Peyer's patch (tissue), 4 donors: Measurements from ENCODE around the gene DGCR2. TPM values are rescaled to one million over a fixed set of nuclear protein-coding genes. Genes with fewer than 3 reads are reported as not detected.
"Not testable (repeated sequence)": the region's sequence is repeated elsewhere in the genome, so short reads cannot be mapped to it uniquely, and the experiment has no call there.

Experiments
- DNase-seq, 3 donors: peaks; one replicate each; pipeline ENCODE4 v3.0.0-alpha.2; 2017 to 2019
- H3K27ac ChIP-seq, 4 donors: fragments of 200-600 bp; sonication (generic); one replicate each; pipeline ENCODE4 v1.5.1; 2016 to 2019
- H3K27me3 ChIP-seq, 2 donors: fragments of 200-600 bp; sonication (generic); one replicate each; pipeline ENCODE4 v1.5.1; 2019
- H3K36me3 ChIP-seq, 3 donors: fragments of 200-600 bp; sonication (generic); one replicate each; pipeline ENCODE4 v1.5.1; 2016 to 2019
- H3K4me1 ChIP-seq, 4 donors: fragments of 200-600 bp; sonication (generic); one replicate each; pipeline ENCODE4 v1.5.1; 2016 to 2019
- H3K4me3 ChIP-seq, 4 donors: fragments of 200-600 bp; sonication (generic); 1 replicate in 3 of 4; 2 replicates in 1 of 4; pipeline ENCODE4 v1.5.1; 2016 to 2019; ENCODE audit warnings: mild to moderate bottlenecking in 1 of 4
- H3K9me3 ChIP-seq, 4 donors: fragments of 200-600 bp; sonication (generic); one replicate each; pipeline ENCODE4 v1.5.1; 2016 to 2019; ENCODE audit warnings: mild to moderate bottlenecking in 1 of 4
- CTCF ChIP-seq, 6 experiments: fragments of 450-650 bp in 4 of 6; fragments of 200-600 bp in 2 of 6; sonication (generic) in 1 of 6; IDR thresholded peaks; one replicate each; pipeline ENCODE4 v1.5.1; 2017 to 2019; ENCODE audit warnings: antibody characterized with exemption in 6 of 6, mild to moderate bottlenecking in 3 of 6, moderate library complexity in 1 of 6
- POLR2A ChIP-seq, 2 donors: fragments of 450-650 bp; IDR thresholded peaks; one replicate each; pipeline ENCODE4 v1.5.1; 2017; ENCODE audit warnings: antibody characterized with exemption in 2 of 2, mild to moderate bottlenecking in 2 of 2, moderate library complexity in 2 of 2
- total RNA-seq, 4 donors: library from RNA; depleted of rRNA; stranded (reverse); fragments of >200 nt; gene quantifications; one replicate each; pipeline ENCODE4 v1.1.0, GENCODE V29; 2016

The DGCR2 gene
- total RNA-seq, 4 donors from 2014 or later, result 49.5 to 101 (median 92.1) TPM

DNA sequence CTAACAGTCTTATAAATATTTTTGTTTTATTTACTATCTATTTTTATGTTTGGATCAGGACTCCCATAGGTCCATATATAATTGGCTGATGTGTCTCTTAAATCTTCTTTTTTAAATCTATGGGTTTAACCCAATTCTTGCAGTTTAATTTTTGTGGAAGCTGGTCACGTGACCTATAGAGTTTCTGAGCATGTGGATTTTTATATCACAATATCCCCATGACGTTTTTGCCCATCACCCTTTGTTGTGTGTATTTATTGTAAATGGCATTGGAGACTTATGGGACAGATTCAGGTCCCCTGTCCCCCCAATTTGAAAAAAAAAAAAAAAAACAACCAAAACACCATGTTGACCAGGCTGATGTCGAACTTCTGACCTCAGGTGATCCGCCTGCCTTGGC, 107.3 kb downstream of the DGCR2 start:
- no peaks in the 10 kb centered on the region for H3K36me3 ChIP-seq
- H3K4me1 ChIP-seq, result no peaks in the 10 kb centered on the region
- no peak overlapping the region for H3K4me3 ChIP-seq
- no peaks in the 10 kb centered on the region for H3K9me3 ChIP-seq
- no peaks in the 10 kb centered on the region for H3K27me3 ChIP-seq
- no peak for TF ChIP-seq POLR2A (IDR thresholded peaks at IDR 0.05)
- no peak for DNase-seq
- H3K27ac ChIP-seq, result no peak overlapping the region

DNA sequence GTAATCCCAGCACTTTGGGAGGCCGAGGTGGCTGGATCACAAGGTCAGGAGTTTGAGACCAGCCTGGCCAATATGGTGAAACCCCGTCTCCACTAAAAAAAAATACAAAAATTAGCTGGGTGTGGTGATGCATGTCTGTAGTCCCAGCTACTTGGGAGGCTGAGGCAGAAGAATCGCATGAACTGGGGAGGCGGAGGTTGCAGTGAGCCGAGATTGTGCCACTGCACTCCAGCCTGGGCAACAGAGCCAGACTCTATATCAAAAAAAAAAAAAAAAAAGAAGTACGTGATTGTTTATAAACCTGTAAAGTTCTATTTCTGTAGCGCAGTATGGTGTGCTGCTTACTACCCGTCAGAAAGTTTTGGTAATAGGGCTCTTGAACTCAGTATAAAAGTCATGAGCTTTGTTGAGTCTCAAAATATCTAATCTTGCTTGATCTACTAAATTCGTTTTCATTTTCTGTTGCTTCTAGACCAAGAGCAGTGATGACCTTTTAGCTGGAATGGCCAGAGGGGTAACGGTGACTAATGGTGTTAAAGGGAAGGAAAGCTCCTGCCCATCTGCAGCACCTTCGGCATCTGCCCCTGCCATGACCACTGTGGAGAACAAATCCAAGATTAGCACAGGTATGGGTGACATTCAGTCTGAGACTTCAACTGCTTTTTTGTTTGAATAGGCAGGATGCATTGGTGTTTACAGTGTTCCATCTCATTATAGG, 108.2 kb downstream of the DGCR2 start:
- not testable (repeated sequence) for H3K4me1 ChIP-seq, H3K36me3 ChIP-seq, H3K27me3 ChIP-seq, H3K9me3 ChIP-seq, H3K4me3 ChIP-seq, H3K27ac ChIP-seq
- peak in 1 of 3 donors; percentile 6 for DNase-seq

DNA sequence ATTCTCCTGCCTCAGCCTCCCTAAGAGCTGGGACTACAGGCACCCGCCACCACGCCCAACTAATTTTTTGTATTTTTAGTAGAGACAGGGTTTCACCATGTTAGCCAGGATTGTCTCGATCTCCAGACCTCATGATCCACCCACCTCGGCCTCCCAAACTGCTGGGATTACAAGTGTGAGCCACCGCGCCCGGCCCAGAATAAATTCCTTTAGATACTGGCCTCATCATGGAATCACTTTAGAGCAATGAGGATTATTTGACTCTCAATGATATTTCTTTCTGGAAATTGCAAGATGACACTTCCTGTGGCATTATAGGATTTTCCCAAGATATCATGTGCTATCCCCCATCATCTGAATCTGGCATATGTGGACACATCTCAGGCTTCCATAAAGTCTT, 108.8 kb downstream of the DGCR2 start:
- H3K36me3 ChIP-seq, H3K27me3 ChIP-seq, H3K9me3 ChIP-seq, H3K4me3 ChIP-seq, H3K27ac ChIP-seq, H3K4me1 ChIP-seq: not testable (repeated sequence)
- DNase-seq, result peak in 1 of 3 donors; percentile 4

DNA sequence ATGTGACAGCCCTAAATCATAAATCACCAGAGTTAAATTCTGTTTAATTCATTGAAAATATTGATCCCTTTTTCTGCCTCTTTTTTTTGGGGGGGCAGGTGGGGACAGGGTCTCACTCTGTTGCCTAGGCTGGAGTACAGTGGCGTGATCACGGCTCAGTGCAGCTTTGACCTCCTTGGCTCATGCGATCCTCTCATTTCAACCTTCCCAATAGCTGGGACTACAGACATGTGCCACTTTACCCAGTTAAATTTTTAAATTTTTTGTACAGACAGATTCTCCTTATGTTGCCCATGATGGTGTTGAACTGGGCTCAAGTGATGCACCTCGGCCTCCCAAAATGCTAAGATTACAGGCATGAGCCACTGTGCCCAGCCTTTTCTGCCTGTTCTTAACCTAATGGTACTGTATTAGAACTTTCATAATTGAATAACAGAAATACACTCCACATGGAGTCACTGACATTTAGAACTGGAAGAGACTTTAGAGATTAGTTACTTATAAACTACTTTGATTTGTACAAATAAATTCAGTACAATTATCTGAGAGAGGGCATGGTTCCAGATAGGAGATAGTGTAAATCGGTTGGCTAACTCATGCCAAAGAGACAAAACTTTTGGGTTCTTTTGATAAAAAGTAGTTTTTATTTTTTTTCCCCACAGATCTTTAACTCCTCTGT, 109.8 kb downstream of the DGCR2 start:
- H3K36me3 ChIP-seq, result no peaks in the 10 kb centered on the region

GRCh38 chr22:19011611-19012010, 110.6 kb downstream of the DGCR2 start:
- H3K27me3 ChIP-seq, H3K27ac ChIP-seq, H3K4me1 ChIP-seq, H3K36me3 ChIP-seq, H3K9me3 ChIP-seq, H3K4me3 ChIP-seq: not testable (repeated sequence)
- peak in 1 of 3 donors; percentile 6 for DNase-seq

More for the DNA sequence above, 109.8 kb downstream of the DGCR2 start:
- Histone ChIP-seq H3K9me3 (no peaks in the 10 kb centered on the region), H3K4me3 (no peak overlapping the region), H3K27ac (no peak overlapping the region), H3K27me3 (no peaks in the 10 kb centered on the region), H3K4me1 (no peaks in the 10 kb centered on the region)
- TF ChIP-seq POLR2A (IDR thresholded peaks at IDR 0.05) (no peak), CTCF (IDR thresholded peaks at IDR 0.05) (no peak)
- peak in 1 of 3 donors; percentile 6 for DNase-seq

- Histone ChIP-seq H3K4me1 (no peaks in the 10 kb centered on the region), H3K27me3 (no peaks in the 10 kb centered on the region), H3K36me3 (no peaks in the 10 kb centered on the region), H3K27ac (no peak overlapping the region), H3K9me3 (no peaks in the 10 kb centered on the region), H3K4me3 (no peak overlapping the region)
- no peak for DNase-seq
- TF ChIP-seq CTCF (IDR thresholded peaks at IDR 0.05), result no peak
Measured at GRCh38 chr22:19011075-19011474, 111.1 kb downstream of the DGCR2 start.

GRCh38 chr22:19005905-19006304, 116.3 kb downstream of the DGCR2 start:
- Histone ChIP-seq H3K27ac (no peak overlapping the region), H3K9me3 (no peaks in the 10 kb centered on the region), H3K27me3 (no peaks in the 10 kb centered on the region)

More at GRCh38 chr22:19005905-19006304, 116.3 kb downstream of the DGCR2 start:
- H3K4me3 ChIP-seq, result no peak overlapping the region
- no peaks in the 10 kb centered on the region for H3K36me3 ChIP-seq
- no peaks in the 10 kb centered on the region for H3K4me1 ChIP-seq
- TF ChIP-seq CTCF (IDR thresholded peaks at IDR 0.05) (no peak), POLR2A (IDR thresholded peaks at IDR 0.05) (no peak)
- no peak for DNase-seq
